SK-N-SH treated with all-trans-retinoic acid at 6 μM for 48 hours (cell line): Measurements from ENCODE around the gene ADGRA3.

Experiments
- ATAC-seq: fragments of 200-7000 bp; cut with Tn5 transposase; 3 replicates; pipeline ENCODE4 v1.9.1; 2020; ENCODE audit warnings: mild to moderate bottlenecking, moderate library complexity
- ARNTL ChIP-seq: fragments of 450-650 bp; formaldehyde crosslinking; IDR thresholded peaks from 2 replicates; pipeline ENCODE4 v1.5.0; 2020; ENCODE audit warnings: low read depth, mild to moderate bottlenecking, moderate library complexity, borderline replicate concordance
- CREB5 ChIP-seq: fragments of 250-450 bp; sonication (Bioruptor Pico); IDR thresholded peaks from 2 replicates; pipeline ENCODE4 v1.5.1; 2020; ENCODE audit warnings: low read depth, mild to moderate bottlenecking, moderate library complexity
- CSDC2 ChIP-seq: fragments of 250-450 bp; sonication (Bioruptor Pico); IDR thresholded peaks from 2 replicates; pipeline ENCODE4 v1.5.0; 2020; ENCODE audit warnings: mild to moderate bottlenecking, moderate library complexity
- CSRNP3 ChIP-seq: fragments of 250-450 bp; sonication (Bioruptor Pico); IDR thresholded peaks from 2 replicates; pipeline ENCODE4 v1.5.1; 2021; ENCODE audit warnings: mild to moderate bottlenecking, moderate library complexity
- ESRRG ChIP-seq: fragments of 250-450 bp; sonication (Bioruptor Pico); IDR thresholded peaks from 2 replicates; pipeline ENCODE4 v1.6.1; 2021; ENCODE audit warnings: mild to moderate bottlenecking
- GLIS3 ChIP-seq: fragments of 250-450 bp; sonication (Bioruptor Pico); IDR thresholded peaks from 2 replicates; pipeline ENCODE4 v1.5.0; 2020; ENCODE audit warnings: mild to moderate bottlenecking, moderate library complexity
- ISL1 ChIP-seq: fragments of 250-450 bp; sonication (Bioruptor Pico); IDR thresholded peaks from 2 replicates; pipeline ENCODE4 v2.1.2; 2022; ENCODE audit warnings: mild to moderate bottlenecking, moderate library complexity
- OSR1 ChIP-seq: fragments of 250-450 bp; sonication (Bioruptor Pico); IDR thresholded peaks from 2 replicates; pipeline ENCODE4 v1.8.0; 2022; ENCODE audit warnings: moderate library complexity, mild to moderate bottlenecking, inconsistent platforms
- PATZ1 ChIP-seq: fragments of 250-450 bp; sonication (Bioruptor Pico); IDR thresholded peaks from 2 replicates; pipeline ENCODE4 v1.8.0; 2020; ENCODE audit warnings: mild to moderate bottlenecking, moderate library complexity, borderline replicate concordance
- RARB ChIP-seq: fragments of 250-450 bp; sonication (Bioruptor Pico); IDR thresholded peaks from 2 replicates; pipeline ENCODE4 v1.8.0; 2021; ENCODE audit warnings: mild to moderate bottlenecking, moderate library complexity
- SNAI2 ChIP-seq: fragments of 250-450 bp; sonication (Bioruptor Pico); IDR thresholded peaks from 2 replicates; pipeline ENCODE4 v1.5.0; 2020; ENCODE audit warnings: mild to moderate bottlenecking, moderate library complexity
- TCF4 ChIP-seq: fragments of 250-450 bp; sonication (Bioruptor Pico); IDR thresholded peaks from 2 replicates; pipeline ENCODE4 v1.8.0; 2021; ENCODE audit warnings: mild to moderate bottlenecking, moderate library complexity, borderline replicate concordance
- TOX ChIP-seq: fragments of 250-450 bp; sonication (Bioruptor Pico); IDR thresholded peaks from 2 replicates; pipeline ENCODE4 v1.8.0; 2021; ENCODE audit warnings: mild to moderate bottlenecking, moderate library complexity, borderline replicate concordance
- ZFP30 ChIP-seq: fragments of 450-650 bp; formaldehyde crosslinking; IDR thresholded peaks from 2 replicates; pipeline ENCODE4 v1.5.0; 2022; ENCODE audit warnings: mild to moderate bottlenecking, moderate library complexity
- ZNF565 ChIP-seq: fragments of 450-650 bp; formaldehyde crosslinking; conservative IDR thresholded peaks from 2 replicates; pipeline ENCODE4 v1.5.0; 2020; ENCODE audit warnings: low read depth, mild to moderate bottlenecking, moderate library complexity
- ZNF8 ChIP-seq: fragments of 450-650 bp; formaldehyde crosslinking; IDR thresholded peaks from 2 replicates; pipeline ENCODE4 v1.5.0; 2020; ENCODE audit warnings: mild to moderate bottlenecking, moderate library complexity
- TF ChIP-seq, protein P1 (sequence below): fragments of 250-450 bp; sonication (Bioruptor Pico); IDR thresholded peaks from 2 replicates; pipeline ENCODE4 v1.8.0; 2021; ENCODE audit warnings: low read depth, mild to moderate bottlenecking, moderate library complexity, borderline replicate concordance
- TF ChIP-seq, protein P2 (sequence below): fragments of 250-450 bp; sonication (Bioruptor Pico); IDR thresholded peaks from 2 replicates; pipeline ENCODE4 v1.5.0; 2020; ENCODE audit warnings: mild to moderate bottlenecking, moderate library complexity

The ADGRA3 gene

DNA sequence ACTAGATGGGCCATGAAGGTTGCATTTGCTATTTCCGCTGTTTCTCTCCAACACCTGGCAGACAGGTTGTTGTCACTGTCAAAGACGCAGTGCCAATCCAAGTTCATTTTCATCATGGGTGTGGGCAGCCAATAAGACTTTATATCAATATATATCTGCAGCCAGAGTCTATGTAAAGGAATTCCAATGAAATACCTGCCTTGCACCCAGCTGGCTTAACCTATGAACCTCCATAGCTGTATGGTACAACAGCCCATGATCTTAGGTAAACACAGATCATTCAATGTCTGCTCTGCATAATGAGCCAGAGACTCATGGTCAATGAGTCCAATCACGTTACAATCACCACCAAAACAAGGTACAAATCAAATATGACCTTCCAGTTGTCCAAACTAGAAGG, 37.7 kb upstream of the ADGRA3 start (continued):
- no peak for TF ChIP-seq PATZ1

- no peak for ATAC-seq
- TF ChIP-seq OSR1 = no peak
- no peak for TF ChIP-seq CSRNP3
- TF ChIP-seq GLIS3 (CRISPR knock-in tag) = no peak
- no peak for TF ChIP-seq ZNF565 (CRISPR knock-in tag)
- TF ChIP-seq CREB5 (CRISPR knock-in tag) = no peak
- TF ChIP-seq ESRRG = no peak
- TF ChIP-seq TCF4 (CRISPR knock-in tag) = no peak
- no peak for TF ChIP-seq PATZ1
- TF ChIP-seq ZFP30 = no peak
- TF ChIP-seq ZNF8 (CRISPR knock-in tag) = no peak
- no peak for TF ChIP-seq ARNTL (CRISPR knock-in tag)
- no peak for TF ChIP-seq TOX (CRISPR knock-in tag)
- no peak for TF ChIP-seq SNAI2 (CRISPR knock-in tag)
Measured at GRCh38 chr4:22552812-22553211, 36.9 kb upstream of the ADGRA3 start.

DNA sequence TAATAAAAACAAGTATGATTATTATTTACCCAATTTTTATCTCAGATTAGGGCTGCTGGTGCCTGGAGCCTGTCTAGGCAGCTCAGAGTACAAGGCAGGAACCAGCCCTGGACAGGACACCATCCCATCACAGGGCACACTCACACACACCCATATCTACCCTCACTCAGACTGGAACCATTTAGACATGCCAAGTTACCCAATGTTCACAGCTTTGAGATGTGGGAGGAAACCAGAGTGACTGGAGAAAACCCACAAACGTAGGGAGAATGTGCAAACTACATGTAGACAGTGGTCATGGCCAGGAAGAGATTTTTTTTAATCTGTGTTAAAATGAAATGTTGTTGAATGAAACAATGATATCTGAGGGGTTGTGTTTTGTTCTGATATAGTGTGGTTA, 35.7 kb upstream of the ADGRA3 start:
- ATAC-seq = no peak
- TF ChIP-seq ISL1 (CRISPR knock-in tag) (no peak), ZFP30 (no peak), ESRRG (no peak), OSR1 (no peak), RARB (CRISPR knock-in tag) (no peak), ZNF565 (CRISPR knock-in tag) (no peak), CREB5 (CRISPR knock-in tag) (no peak), CSDC2 (CRISPR knock-in tag) (no peak), PATZ1 (no peak)
- TF ChIP-seq, protein P1, sequence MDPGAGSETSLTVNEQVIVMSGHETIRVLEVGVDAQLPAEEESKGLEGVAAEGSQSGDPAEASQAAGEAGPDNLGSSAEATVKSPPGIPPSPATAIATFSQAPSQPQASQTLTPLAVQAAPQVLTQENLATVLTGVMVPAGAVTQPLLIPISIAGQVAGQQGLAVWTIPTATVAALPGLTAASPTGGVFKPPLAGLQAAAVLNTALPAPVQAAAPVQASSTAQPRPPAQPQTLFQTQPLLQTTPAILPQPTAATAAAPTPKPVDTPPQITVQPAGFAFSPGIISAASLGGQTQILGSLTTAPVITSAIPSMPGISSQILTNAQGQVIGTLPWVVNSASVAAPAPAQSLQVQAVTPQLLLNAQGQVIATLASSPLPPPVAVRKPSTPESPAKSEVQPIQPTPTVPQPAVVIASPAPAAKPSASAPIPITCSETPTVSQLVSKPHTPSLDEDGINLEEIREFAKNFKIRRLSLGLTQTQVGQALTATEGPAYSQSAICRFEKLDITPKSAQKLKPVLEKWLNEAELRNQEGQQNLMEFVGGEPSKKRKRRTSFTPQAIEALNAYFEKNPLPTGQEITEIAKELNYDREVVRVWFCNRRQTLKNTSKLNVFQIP = no peak
- TF ChIP-seq, protein P2, sequence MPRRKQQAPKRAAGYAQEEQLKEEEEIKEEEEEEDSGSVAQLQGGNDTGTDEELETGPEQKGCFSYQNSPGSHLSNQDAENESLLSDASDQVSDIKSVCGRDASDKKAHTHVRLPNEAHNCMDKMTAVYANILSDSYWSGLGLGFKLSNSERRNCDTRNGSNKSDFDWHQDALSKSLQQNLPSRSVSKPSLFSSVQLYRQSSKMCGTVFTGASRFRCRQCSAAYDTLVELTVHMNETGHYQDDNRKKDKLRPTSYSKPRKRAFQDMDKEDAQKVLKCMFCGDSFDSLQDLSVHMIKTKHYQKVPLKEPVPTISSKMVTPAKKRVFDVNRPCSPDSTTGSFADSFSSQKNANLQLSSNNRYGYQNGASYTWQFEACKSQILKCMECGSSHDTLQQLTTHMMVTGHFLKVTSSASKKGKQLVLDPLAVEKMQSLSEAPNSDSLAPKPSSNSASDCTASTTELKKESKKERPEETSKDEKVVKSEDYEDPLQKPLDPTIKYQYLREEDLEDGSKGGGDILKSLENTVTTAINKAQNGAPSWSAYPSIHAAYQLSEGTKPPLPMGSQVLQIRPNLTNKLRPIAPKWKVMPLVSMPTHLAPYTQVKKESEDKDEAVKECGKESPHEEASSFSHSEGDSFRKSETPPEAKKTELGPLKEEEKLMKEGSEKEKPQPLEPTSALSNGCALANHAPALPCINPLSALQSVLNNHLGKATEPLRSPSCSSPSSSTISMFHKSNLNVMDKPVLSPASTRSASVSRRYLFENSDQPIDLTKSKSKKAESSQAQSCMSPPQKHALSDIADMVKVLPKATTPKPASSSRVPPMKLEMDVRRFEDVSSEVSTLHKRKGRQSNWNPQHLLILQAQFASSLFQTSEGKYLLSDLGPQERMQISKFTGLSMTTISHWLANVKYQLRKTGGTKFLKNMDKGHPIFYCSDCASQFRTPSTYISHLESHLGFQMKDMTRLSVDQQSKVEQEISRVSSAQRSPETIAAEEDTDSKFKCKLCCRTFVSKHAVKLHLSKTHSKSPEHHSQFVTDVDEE = no peak
